B cell (primary cell): ENCODE results near the gene NUBP2. TPM values are rescaled to one million over a fixed set of nuclear protein-coding genes. Genes with fewer than 3 reads are reported as not detected.

Source experiments
- ATAC-seq: fragments of 200-7000 bp; cut with Tn5 transposase; one replicate; pipeline ENCODE4 v1.10.0; 2021; ENCODE audit warnings: low read depth, mild to moderate bottlenecking, moderate number of reproducible peaks, moderate library complexity
- CTCF ChIA-PET: fragments of 350-600 bp; sonication (Branson Sonifier 250); formaldehyde crosslinking; loops from one replicate; lab custom pipeline; 2021; ENCODE audit warnings: antibody characterized with exemption, inconsistent platforms; lab: Charles Lee
- POLR2A ChIA-PET: fragments of 350-600 bp; sonication (Branson Sonifier 250); formaldehyde crosslinking; loops from one replicate; lab custom pipeline; 2021; ENCODE audit warnings: antibody characterized with exemption; lab: Charles Lee
- DNase-seq: peaks from one replicate; pipeline ENCODE4 v3.0.0; 2013
- H2AFZ ChIP-seq: 2 replicates; pipeline ENCODE4 v1.6.1; 2012; ENCODE audit warnings: mild to moderate bottlenecking, low read depth, low read length; ENCODE audit not compliant: insufficient read depth, poor library complexity, severe bottlenecking
- H3K27ac ChIP-seq, 2 donors: 1 replicate in 1 of 2; 2 replicates in 1 of 2; pipeline ENCODE4 v1.5.1; 2012 to 2013; ENCODE audit warnings: low read length in 2 of 2, mild to moderate bottlenecking in 2 of 2, moderate library complexity in 1 of 2
- H3K27me3 ChIP-seq, 4 experiments: fragments of 200-600 bp in 1 of 4; sonication (generic) in 1 of 4; replicated peaks in 1 of 4; 1 replicate in 2 of 4; 2 replicates in 2 of 4; pipeline versions ENCODE4 v1.6.1 to v1.7.0; 2013 to 2016; ENCODE audit warnings: low read length in 3 of 4, mild to moderate bottlenecking in 2 of 4, mixed read lengths in 1 of 4, moderate library complexity in 1 of 4; ENCODE audit not compliant: insufficient read depth in 4 of 4, control insufficient read depth in 3 of 4; ENCODE audit errors: control extremely low read depth in 1 of 4
- H3K36me3 ChIP-seq, 2 experiments: replicated peaks in 1 of 2; 1 replicate in 1 of 2; 2 replicates in 1 of 2; pipeline versions ENCODE4 v1.6.1 to v1.7.1; 2013; ENCODE audit warnings: low read length in 1 of 2; ENCODE audit not compliant: insufficient read depth in 2 of 2, control insufficient read depth in 1 of 2; ENCODE audit errors: control extremely low read depth in 1 of 2, extremely low read depth in 1 of 2
- H3K4me1 ChIP-seq, 2 donors: fragments of 200-600 bp in 1 of 2; sonication (generic) in 1 of 2; 1 replicate in 1 of 2; 2 replicates in 1 of 2; pipeline versions ENCODE4 v1.5.1 to v1.6.1; 2013 to 2017; ENCODE audit warnings: low read length in 2 of 2; ENCODE audit not compliant: control insufficient read depth in 2 of 2, insufficient read depth in 2 of 2
- H3K4me2 ChIP-seq: replicated peaks from 2 replicates; pipeline ENCODE3; 2012; ENCODE audit warnings: mild to moderate bottlenecking, low read depth, low read length; ENCODE audit not compliant: poor library complexity, severe bottlenecking
- H3K4me3 ChIP-seq, 5 experiments: fragments of 200-600 bp in 1 of 5; sonication (generic) in 1 of 5; 1 replicate in 3 of 5; 2 replicates in 2 of 5; pipeline versions ENCODE4 v1.5.1 to v1.7.0; 2011 to 2016; ENCODE audit warnings: low read length in 4 of 5, mild to moderate bottlenecking in 4 of 5, low read depth in 2 of 5, control low read depth in 1 of 5, moderate library complexity in 1 of 5; ENCODE audit not compliant: insufficient read depth in 1 of 5; ENCODE audit errors: control extremely low read depth in 1 of 5, extremely low read depth in 1 of 5
- H3K79me2 ChIP-seq: fragments of 200-600 bp; sonication (generic); one replicate; pipeline ENCODE4 v1.6.0; 2016; ENCODE audit warnings: low read length; ENCODE audit not compliant: control insufficient read depth, insufficient read depth
- H3K9ac ChIP-seq: fragments of 200-600 bp; sonication (generic); 2 replicates; pipeline ENCODE4 v1.6.1; 2017; ENCODE audit warnings: mild to moderate bottlenecking, low read length, moderate library complexity
- H3K9me3 ChIP-seq, 3 donors: one replicate each; pipeline versions ENCODE4 v1.6.1 to v1.7.1; 2013; ENCODE audit warnings: low read length in 2 of 3; ENCODE audit not compliant: control insufficient read depth in 2 of 3, insufficient read depth in 1 of 3; ENCODE audit errors: control extremely low read depth in 1 of 3
- H4K20me1 ChIP-seq: 2 replicates; pipeline ENCODE4 v1.6.0; 2012; ENCODE audit warnings: mild to moderate bottlenecking, low read length; ENCODE audit not compliant: insufficient read depth, control insufficient read depth, poor library complexity, severe bottlenecking
- H3K27ac Mint-ChIP-seq: one replicate; pipeline ENCODE4 v1.8.0; 2021; ENCODE audit warnings: mixed read lengths
- H3K27me3 Mint-ChIP-seq: one replicate; pipeline ENCODE4 v1.8.0; 2021; ENCODE audit warnings: mixed read lengths
- H3K4me1 Mint-ChIP-seq: one replicate; pipeline ENCODE4 v1.8.0; 2021; ENCODE audit warnings: mixed read lengths
- H3K4me3 Mint-ChIP-seq: one replicate; pipeline ENCODE4 v1.8.0; 2021; ENCODE audit warnings: mixed read lengths
- H3K9me3 Mint-ChIP-seq: one replicate; pipeline ENCODE4 v1.8.0; 2022; ENCODE audit warnings: mixed read lengths; ENCODE audit not compliant: insufficient read depth
- CTCF ChIP-seq: fragments of 200-600 bp; IDR thresholded peaks from one replicate; pipeline ENCODE4 v1.8.0; 2022; ENCODE audit warnings: antibody characterized with exemption, mild to moderate bottlenecking
- EZH2 ChIP-seq: IDR thresholded peaks from 2 replicates; pipeline ENCODE4 v1.6.1; 2012; ENCODE audit warnings: borderline replicate concordance, low read depth, mild to moderate bottlenecking, moderate library complexity, low read length; ENCODE audit not compliant: insufficient read depth, poor library complexity, severe bottlenecking
- WGBS: methylation state at CpG from one replicate; pipeline ENCODE4 v1.1.5; 2013; ENCODE audit warnings: missing lambda C conversion rate; ENCODE audit not compliant: insufficient coverage; 5-methylcytosine and 5-hydroxymethylcytosine counted together
- intact Hi-C: fragments of 100-400 bp; cut with micrococcal nuclease; formaldehyde crosslinking; loops from one replicate; pipeline ENCODE4 v1.10.0; 2022
- polyA plus RNA-seq: library from polyadenylated mRNA; depleted of rRNA; stranded (reverse); fragments of >200 nt; gene quantifications from 2 replicates; pipeline ENCODE4 v1.2.3, GENCODE V29; 2012
- total RNA-seq, 2 donors: library from RNA; stranded (reverse); fragments of 120-200 nt in 1 of 2; gene quantifications; 1 replicate in 1 of 2; 2 replicates in 1 of 2; pipeline versions ENCODE4 v1.2.3 to v1.2.4, GENCODE V29; 2013 to 2022

Gene NUBP2
- total and polyA plus RNA-seq, 2 donors (not counting 1 experiment from before 2014, with no cell fraction given) = 50.2 to 71.7 TPM

- intact Hi-C loops = no loop called here
- DNase-seq (no peak), ATAC-seq (no peak)
- 99% methylated on average over 15 of the region's 15 CpGs for WGBS
- H3K9me3 ChIP-seq = peaks cover 0 to 4% (median 0%) of the 10 kb centered on the region in 3 donors
- no peak overlapping the region for H3K27ac ChIP-seq
- Mint-ChIP-seq H3K4me1 (no peaks in the 10 kb centered on the region), H3K4me3 (no peak overlapping the region), H3K27ac (no peak overlapping the region), H3K27me3 (no peaks in the 10 kb centered on the region), H3K9me3 (no peaks in the 10 kb centered on the region)
- H3K27me3 ChIP-seq = no peaks in the 10 kb centered on the region
- no peaks in the 10 kb centered on the region for H3K4me1 ChIP-seq
- ChIA-PET POLR2A (interaction anchor here (0.6 to 0.8 kb wide), 2 partner anchors 9 to 49 kb away, joined by 3 to 9 read pairs; no protein-coding TSS in a partner anchor), CTCF (no interaction called here)
- H3K4me3 ChIP-seq = no peak overlapping the region
- H2AFZ ChIP-seq = no peak overlapping the region
- peaks cover 0 to 65% of the 10 kb centered on the region in 2 experiments for H3K36me3 ChIP-seq
- H3K4me2 ChIP-seq = no peak overlapping the region
- H3K79me2 ChIP-seq = no peaks in the 10 kb centered on the region
- TF ChIP-seq CTCF (no peak), EZH2 (no peak)
- H3K9ac ChIP-seq = no peak overlapping the region
- H4K20me1 ChIP-seq = peaks cover 7% of the 10 kb centered on the region
Measured at GRCh38 chr16:1760911-1761310, 21.8 kb upstream of the NUBP2 start.

- 97% methylated on average over 13 of the region's 15 CpGs for WGBS
- CTCF ChIA-PET = no interaction called here
Measured at GRCh38 chr16:1761751-1762150, 21.0 kb upstream of the NUBP2 start.

More at GRCh38 chr16:1761751-1762150, 21.0 kb upstream of the NUBP2 start:
- intact Hi-C loops = no loop called here
- H3K4me3 Mint-ChIP-seq = no peak overlapping the region
- DNase-seq (no peak), ATAC-seq (no peak)
- no peak overlapping the region for H3K9ac ChIP-seq
- H3K4me2 ChIP-seq = no peak overlapping the region
- H3K27me3 Mint-ChIP-seq = no peaks in the 10 kb centered on the region
- H3K27ac ChIP-seq = no peak overlapping the region
- no peaks in the 10 kb centered on the region for H3K27me3 ChIP-seq
- peaks cover 0 to 71% of the 10 kb centered on the region in 2 experiments for H3K36me3 ChIP-seq
- H3K4me3 ChIP-seq = no peak overlapping the region
- peaks cover 0 to 4% (median 0%) of the 10 kb centered on the region in 3 donors for H3K9me3 ChIP-seq
- H3K79me2 ChIP-seq = no peaks in the 10 kb centered on the region
- POLR2A ChIA-PET = no interaction called here
- no peaks in the 10 kb centered on the region for H3K4me1 Mint-ChIP-seq
- H4K20me1 ChIP-seq = peaks cover 4% of the 10 kb centered on the region
- TF ChIP-seq CTCF (no peak), EZH2 (no peak)
- no peak overlapping the region for H2AFZ ChIP-seq
- H3K9me3 Mint-ChIP-seq = no peaks in the 10 kb centered on the region
- no peak overlapping the region for H3K27ac Mint-ChIP-seq
- no peaks in the 10 kb centered on the region for H3K4me1 ChIP-seq
